Spleen (tissue), 11 donors: ENCODE results near the gene PTPRN. TPM values are rescaled to one million over a fixed set of nuclear protein-coding genes. Genes with fewer than 3 reads are reported as not detected.

Experiments used
- DNase-seq: peaks from one replicate; pipeline ENCODE4 v3.0.0-alpha.2; 2020
- H3K27ac ChIP-seq, 8 donors: fragments of 200-600 bp; sonication (generic) in 7 of 8; 1 replicate in 4 of 8; 2 replicates in 4 of 8; pipeline versions ENCODE4 v1.5.0 to v1.8.0; 2016 to 2021; ENCODE audit warnings: inconsistent platforms in 4 of 8, mild to moderate bottlenecking in 4 of 8, moderate library complexity in 1 of 8
- H3K27me3 ChIP-seq, 7 donors: fragments of 200-600 bp; sonication (generic) in 6 of 7; replicated peaks in 1 of 7; 1 replicate in 4 of 7; 2 replicates in 3 of 7; pipeline versions ENCODE4 v1.5.0 to v1.8.0; 2016 to 2021; ENCODE audit warnings: inconsistent platforms in 3 of 7, mild to moderate bottlenecking in 1 of 7
- H3K36me3 ChIP-seq, 6 donors: fragments of 200-600 bp; sonication (generic) in 5 of 6; 1 replicate in 4 of 6; 2 replicates in 2 of 6; pipeline versions ENCODE4 v1.5.0 to v1.8.0; 2016 to 2021; ENCODE audit warnings: inconsistent platforms in 2 of 6
- H3K4me1 ChIP-seq, 6 donors: fragments of 200-600 bp; sonication (generic) in 5 of 6; 1 replicate in 3 of 6; 2 replicates in 3 of 6; pipeline versions ENCODE4 v1.5.0 to v1.8.0; 2016 to 2021; ENCODE audit warnings: inconsistent platforms in 3 of 6
- H3K4me3 ChIP-seq, 8 donors: fragments of 200-600 bp; sonication (generic) in 7 of 8; 1 replicate in 4 of 8; 2 replicates in 4 of 8; pipeline versions ENCODE4 v1.5.0 to v1.8.0; 2016 to 2021; ENCODE audit warnings: inconsistent platforms in 4 of 8, mild to moderate bottlenecking in 4 of 8, moderate library complexity in 2 of 8
- H3K9me3 ChIP-seq, 8 donors: fragments of 200-600 bp; sonication (generic) in 7 of 8; 1 replicate in 4 of 8; 2 replicates in 4 of 8; pipeline versions ENCODE4 v1.5.0 to v1.8.0; 2016 to 2021; ENCODE audit warnings: inconsistent platforms in 4 of 8
- POLR2A ChIP-seq, 3 donors: fragments of 450-650 bp; IDR thresholded peaks; one replicate each; pipeline ENCODE4 v1.5.1; 2017; ENCODE audit warnings: antibody characterized with exemption in 3 of 3, mild to moderate bottlenecking in 1 of 3
- POLR2AphosphoS5 ChIP-seq, 3 donors: sonication (generic); formaldehyde crosslinking; IDR thresholded peaks; one replicate each; pipeline ENCODE4 v1.5.1; 2017; ENCODE audit warnings: antibody characterized with exemption in 3 of 3
- WGBS, 5 donors: extraction: QIAGEN DNeasy Blood & Tissue Kit in 3 of 5; methylation state at CpG; one replicate each; pipeline versions ENCODE4 v1.1.5 to v1.1.7; 2013 to 2018; 5-methylcytosine and 5-hydroxymethylcytosine counted together
- intact Hi-C: fragments of 100-400 bp; cut with DNase I; formaldehyde crosslinking; loops from one replicate; pipeline ENCODE4 v1.15.0; 2023; ENCODE audit warnings: low total_unique reads
- polyA plus RNA-seq, 3 donors: library from polyadenylated mRNA; stranded (reverse); fragments of 200-250 nt; gene quantifications; one replicate each; pipeline ENCODE4 v1.2.1, GENCODE V29; 2013
- total RNA-seq, 7 donors: library from RNA; depleted of rRNA in 3 of 7; stranded (reverse); fragments of >200 nt in 3 of 7; fragmentation: NEBNext Ultra II Directional in 4 of 7; extraction: Animal tissue kit (Norgen Biotek cat#: 25700) in 4 of 7; gene quantifications; one replicate each; pipeline versions ENCODE4 v1.1.0 to v1.2.1, GENCODE V29; 2016 to 2021
- TF ChIP-seq, protein P1 (sequence below), 11 experiments: fragments of 200-600 bp in 7 of 11; fragments of 450-650 bp in 4 of 11; sonication (generic) in 4 of 11; IDR thresholded peaks in 8 of 11; conservative IDR thresholded peaks in 3 of 11; 1 replicate in 7 of 11; 2 replicates in 4 of 11; pipeline versions ENCODE4 v1.4.0 to v1.8.0; 2016 to 2021; ENCODE audit warnings: antibody characterized with exemption in 11 of 11, inconsistent platforms in 4 of 11, mild to moderate bottlenecking in 1 of 11
- donor health status: healthy with polysubstance abuse.
- donor health status: DM: no; HTN: no; CAD: no; lungs with moderate emphysema.
- donor health status: DM: no; HTN: no; CAD: no.
- donor health status: Bipolar disorder and iron deficiency.
- donor health status: healthy.
- donor health status: DM: no; HTN: no; CAD: no.
- donor health status: DM: yes; HTN: yes; CAD: no.

Gene PTPRN
- total and polyA plus RNA-seq, 10 donors = 0.06 to 0.12 TPM; not detected in 8

DNA sequence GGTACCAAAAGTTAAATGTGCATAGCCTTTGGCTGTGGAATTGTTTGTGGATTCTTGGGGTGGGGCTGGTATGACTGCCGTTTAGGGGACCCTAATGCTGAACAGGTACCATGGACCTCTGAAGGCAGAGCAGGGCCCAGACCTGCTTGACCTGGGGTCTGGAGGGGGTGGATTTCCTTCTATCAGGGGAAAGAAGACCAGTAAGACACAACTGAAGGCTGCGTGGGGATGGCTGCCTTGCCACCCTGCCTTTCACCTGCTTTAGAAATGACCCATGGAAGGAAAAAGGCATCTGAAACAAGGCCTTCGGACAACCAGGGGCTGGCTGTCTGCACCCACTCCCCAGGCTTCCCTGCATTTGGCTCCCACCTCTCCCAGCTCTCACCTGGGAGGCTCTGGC, 41.0 kb upstream of the PTPRN start:
- TF ChIP-seq POLR2A (IDR thresholded peaks at IDR 0.05) (no peak), POLR2AphosphoS5 (IDR thresholded peaks at IDR 0.05) (no peak)
- TF ChIP-seq, protein P1, sequence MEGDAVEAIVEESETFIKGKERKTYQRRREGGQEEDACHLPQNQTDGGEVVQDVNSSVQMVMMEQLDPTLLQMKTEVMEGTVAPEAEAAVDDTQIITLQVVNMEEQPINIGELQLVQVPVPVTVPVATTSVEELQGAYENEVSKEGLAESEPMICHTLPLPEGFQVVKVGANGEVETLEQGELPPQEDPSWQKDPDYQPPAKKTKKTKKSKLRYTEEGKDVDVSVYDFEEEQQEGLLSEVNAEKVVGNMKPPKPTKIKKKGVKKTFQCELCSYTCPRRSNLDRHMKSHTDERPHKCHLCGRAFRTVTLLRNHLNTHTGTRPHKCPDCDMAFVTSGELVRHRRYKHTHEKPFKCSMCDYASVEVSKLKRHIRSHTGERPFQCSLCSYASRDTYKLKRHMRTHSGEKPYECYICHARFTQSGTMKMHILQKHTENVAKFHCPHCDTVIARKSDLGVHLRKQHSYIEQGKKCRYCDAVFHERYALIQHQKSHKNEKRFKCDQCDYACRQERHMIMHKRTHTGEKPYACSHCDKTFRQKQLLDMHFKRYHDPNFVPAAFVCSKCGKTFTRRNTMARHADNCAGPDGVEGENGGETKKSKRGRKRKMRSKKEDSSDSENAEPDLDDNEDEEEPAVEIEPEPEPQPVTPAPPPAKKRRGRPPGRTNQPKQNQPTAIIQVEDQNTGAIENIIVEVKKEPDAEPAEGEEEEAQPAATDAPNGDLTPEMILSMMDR (IDR thresholded peaks at IDR 0.05 in 8 of 11, conservative IDR thresholded peaks at IDR 0.05 in 3 of 11) = no peak
- intact Hi-C loops = no loop called here
- DNase-seq = no peak
- Histone ChIP-seq H3K4me1 (no peaks in the 10 kb centered on the region), H3K36me3 (no peaks in the 10 kb centered on the region), H3K27ac (no peak overlapping the region), H3K9me3 (no peaks in the 10 kb centered on the region), H3K27me3 (peaks cover 0 to 55% (median 0%) of the 10 kb centered on the region in 7 donors), H3K4me3 (no peak overlapping the region)
- 74 to 94% (median 77%) methylated on average over 3 of the region's 3 CpGs for WGBS, 5 donors

DNA sequence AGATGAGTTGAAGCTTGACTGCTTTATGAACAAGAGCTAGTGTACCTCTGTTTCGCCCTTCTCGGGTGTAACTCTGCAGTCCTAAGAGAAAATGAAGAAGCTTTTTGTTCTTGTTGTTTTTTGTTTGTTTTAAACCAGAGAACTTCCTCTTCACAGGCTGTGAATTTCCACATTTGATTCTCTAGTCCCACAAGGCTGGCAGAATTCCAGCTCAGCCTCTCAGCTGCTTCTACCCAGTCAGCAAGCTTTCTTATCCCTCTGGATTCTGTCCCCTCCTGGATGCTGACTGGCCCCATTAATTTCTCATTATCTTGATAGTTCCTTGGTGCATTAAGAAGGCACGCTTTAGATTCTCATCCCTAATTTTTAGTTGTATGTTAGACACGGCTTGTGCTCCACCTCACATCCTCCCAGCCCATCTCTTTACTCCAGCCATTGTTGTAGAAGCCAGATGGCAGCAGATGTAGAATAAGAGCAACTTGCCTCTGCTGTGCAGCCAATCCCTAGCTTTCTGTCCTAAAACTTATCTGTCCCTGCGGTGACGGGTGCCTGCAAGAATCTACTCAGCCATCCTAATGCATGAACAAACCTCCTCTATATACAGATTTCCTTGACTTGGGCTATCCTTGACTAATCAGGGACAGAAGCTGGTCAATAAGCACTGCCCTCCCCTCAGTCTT, 35.7 kb upstream of the PTPRN start:
- Histone ChIP-seq H3K4me3 (no peak overlapping the region), H3K27me3 (peaks cover 0 to 7% (median 0%) of the 10 kb centered on the region in 7 donors), H3K36me3 (no peaks in the 10 kb centered on the region), H3K4me1 (no peaks in the 10 kb centered on the region), H3K27ac (peak overlapping the region in 4 of 8 donors; percentile 35 to 52 (median 48)), H3K9me3 (no peaks in the 10 kb centered on the region)
- TF ChIP-seq POLR2A (IDR thresholded peaks at IDR 0.05) = no peak
- TF ChIP-seq, protein P1 (IDR thresholded peaks at IDR 0.05 in 8 of 11, conservative IDR thresholded peaks at IDR 0.05 in 3 of 11) = no peak
- TF ChIP-seq POLR2AphosphoS5 (IDR thresholded peaks at IDR 0.05) = no peak
- no peak for DNase-seq
- intact Hi-C loops = no loop called here
- 47 to 55% (median 49%) methylated on average over 6 of the region's 6 CpGs for WGBS, 5 donors

DNA sequence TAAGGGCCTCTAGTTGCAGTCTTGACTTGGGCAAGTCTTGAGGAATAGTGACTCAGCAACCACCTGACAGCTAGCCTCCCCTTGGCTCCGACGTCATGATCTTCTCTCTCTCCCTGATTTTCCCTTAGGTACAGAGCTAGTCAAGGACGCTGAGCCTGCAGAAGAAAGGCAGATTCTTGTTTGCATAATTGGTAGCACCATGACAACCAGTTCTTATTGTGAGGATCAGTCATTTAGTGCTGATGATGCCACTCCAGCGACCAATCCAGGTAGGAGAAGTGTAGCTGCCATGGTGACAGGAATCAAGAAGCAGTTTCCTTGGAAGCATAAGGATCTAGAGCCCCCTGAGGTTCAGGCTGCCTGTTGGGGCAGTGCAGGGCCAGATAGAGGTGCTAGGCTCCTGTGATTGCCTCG, 26.2 kb upstream of the PTPRN start:
- H3K4me3 ChIP-seq = no peak overlapping the region
- 26 to 55% (median 39%) methylated on average over 5 of the region's 5 CpGs for WGBS, 5 donors
- intact Hi-C loops = no loop called here
- H3K36me3 ChIP-seq = no peaks in the 10 kb centered on the region
- H3K4me1 ChIP-seq = peaks cover 0 to 3% (median 0%) of the 10 kb centered on the region in 6 donors
- DNase-seq = no peak
- H3K27me3 ChIP-seq = peaks cover 3 to 69% (median 36%) of the 10 kb centered on the region in 7 donors
- TF ChIP-seq, protein P1 (IDR thresholded peaks at IDR 0.05 in 8 of 11, conservative IDR thresholded peaks at IDR 0.05 in 3 of 11) = no peak
- no peak for TF ChIP-seq POLR2A (IDR thresholded peaks at IDR 0.05)
- TF ChIP-seq POLR2AphosphoS5 (IDR thresholded peaks at IDR 0.05) = no peak
- H3K27ac ChIP-seq = no peak overlapping the region
- peaks cover 0 to 24% (median 17%) of the 10 kb centered on the region in 8 donors for H3K9me3 ChIP-seq

DNA sequence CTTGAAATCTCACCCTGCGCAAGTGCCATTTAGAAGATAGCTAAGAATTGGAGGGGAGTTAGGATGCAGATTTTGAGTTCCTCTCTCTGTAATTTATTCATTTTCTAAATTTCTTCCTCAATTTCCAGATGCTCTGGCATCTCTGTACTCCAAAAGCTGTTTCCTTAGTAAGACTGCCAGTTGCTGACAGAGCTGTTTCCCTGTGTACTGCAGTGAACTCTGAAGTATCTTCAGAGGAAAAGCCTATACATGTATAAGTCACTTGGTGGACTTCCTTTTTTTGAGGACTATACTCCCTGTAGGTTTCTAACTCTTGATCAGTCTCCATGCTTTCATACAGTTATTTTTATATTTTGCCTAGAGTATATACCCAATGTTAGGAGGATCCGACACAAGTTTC, 24.9 kb upstream of the PTPRN start:
- H3K27me3 ChIP-seq = peaks cover 3 to 82% (median 36%) of the 10 kb centered on the region in 7 donors
- peaks cover 0 to 24% (median 17%) of the 10 kb centered on the region in 8 donors for H3K9me3 ChIP-seq
- intact Hi-C loops = no loop called here
- no peaks in the 10 kb centered on the region for H3K36me3 ChIP-seq
- 61 to 94% (median 93%) methylated on average over 2 of the region's 2 CpGs for WGBS, 5 donors
- H3K4me3 ChIP-seq = no peak overlapping the region
- no peak for TF ChIP-seq POLR2A (IDR thresholded peaks at IDR 0.05)
- TF ChIP-seq POLR2AphosphoS5 (IDR thresholded peaks at IDR 0.05) = no peak
- TF ChIP-seq, protein P1 (IDR thresholded peaks at IDR 0.05 in 8 of 11, conservative IDR thresholded peaks at IDR 0.05 in 3 of 11) = no peak
- DNase-seq = no peak
- H3K27ac ChIP-seq = no peak overlapping the region
- peaks cover 0 to 3% (median 0%) of the 10 kb centered on the region in 6 donors for H3K4me1 ChIP-seq
